Measurements from ENCODE around the gene BAD.

BAD gene

GRCh38 chr11:64281957-64282770, 2.3 kb downstream of the BAD start:
- H3K27me3 ChIP-seq (ENCODE audit: low read depth, low read length), result no peaks in the 10 kb centered on the region
- H3K4me1 ChIP-seq (ENCODE audit: control insufficient read depth in 1 of 2, insufficient read depth in 2 of 2, low read length in 2 of 2), result peaks cover 4 to 26% of the 10 kb centered on the region in 2 donors
- no peak overlapping the region for H3K4me3 ChIP-seq (ENCODE audit: low read depth in 1 of 2, low read length in 2 of 2)
- H3K36me3 ChIP-seq (ENCODE audit: control insufficient read depth in 1 of 2, insufficient read depth in 2 of 2, low read length in 2 of 2), result peaks cover 5 to 24% of the 10 kb centered on the region in 2 donors
- H3K27ac ChIP-seq (ENCODE audit: low read length), result no peak overlapping the region
- no peaks in the 10 kb centered on the region for H3K9me3 ChIP-seq (ENCODE audit: control insufficient read depth in 1 of 2, low read length in 2 of 2)

GRCh38 chr11:64278576-64279190, 5.8 kb downstream of the BAD start:
- Histone ChIP-seq H3K36me3 (ENCODE audit: control insufficient read depth in 1 of 2, insufficient read depth in 2 of 2, low read length in 2 of 2) (peaks cover 5 to 43% of the 10 kb centered on the region in 2 donors), H3K27ac (ENCODE audit: low read length) (no peak overlapping the region)

GRCh38 chr11:64276653-64277431, 7.6 kb downstream of the BAD start:
- no peaks in the 10 kb centered on the region for H3K9me3 ChIP-seq (ENCODE audit: control insufficient read depth in 1 of 2, low read length in 2 of 2)
- H3K27ac ChIP-seq (ENCODE audit: low read length), result no peak overlapping the region
- no peaks in the 10 kb centered on the region for H3K27me3 ChIP-seq (ENCODE audit: low read depth, low read length)
- H3K4me1 ChIP-seq (ENCODE audit: control insufficient read depth in 1 of 2, insufficient read depth in 2 of 2, low read length in 2 of 2), result peaks cover 0 to 7% of the 10 kb centered on the region in 2 donors
- no peak overlapping the region for H3K4me3 ChIP-seq (ENCODE audit: low read depth in 1 of 2, low read length in 2 of 2)
- peaks cover 5 to 36% of the 10 kb centered on the region in 2 donors for H3K36me3 ChIP-seq (ENCODE audit: control insufficient read depth in 1 of 2, insufficient read depth in 2 of 2, low read length in 2 of 2)

More at GRCh38 chr11:64278576-64279190, 5.8 kb downstream of the BAD start:
- Histone ChIP-seq H3K4me3 (ENCODE audit: low read depth in 1 of 2, low read length in 2 of 2) (no peak overlapping the region), H3K9me3 (ENCODE audit: control insufficient read depth in 1 of 2, low read length in 2 of 2) (no peaks in the 10 kb centered on the region), H3K27me3 (ENCODE audit: low read depth, low read length) (no peaks in the 10 kb centered on the region), H3K4me1 (ENCODE audit: control insufficient read depth in 1 of 2, insufficient read depth in 2 of 2, low read length in 2 of 2) (peaks cover 0 to 9% of the 10 kb centered on the region in 2 donors)

GRCh38 chr11:64275841-64276240, 8.6 kb downstream of the BAD start:
- H3K27ac ChIP-seq (ENCODE audit: low read length), result no peak overlapping the region
- no peaks in the 10 kb centered on the region for H3K9me3 ChIP-seq (ENCODE audit: control insufficient read depth in 1 of 2, low read length in 2 of 2)
- H3K36me3 ChIP-seq (ENCODE audit: control insufficient read depth in 1 of 2, insufficient read depth in 2 of 2, low read length in 2 of 2), result peaks cover 5 to 36% of the 10 kb centered on the region in 2 donors
- H3K4me3 ChIP-seq (ENCODE audit: low read depth in 1 of 2, low read length in 2 of 2), result no peak overlapping the region
- H3K27me3 ChIP-seq (ENCODE audit: low read depth, low read length), result no peaks in the 10 kb centered on the region
- peaks cover 0 to 9% of the 10 kb centered on the region in 2 donors for H3K4me1 ChIP-seq (ENCODE audit: control insufficient read depth in 1 of 2, insufficient read depth in 2 of 2, low read length in 2 of 2)

GRCh38 chr11:64275031-64275800, 9.2 kb downstream of the BAD start:
- Histone ChIP-seq H3K27me3 (ENCODE audit: low read depth, low read length) (no peaks in the 10 kb centered on the region), H3K4me3 (ENCODE audit: low read depth in 1 of 2, low read length in 2 of 2) (no peak overlapping the region), H3K36me3 (ENCODE audit: control insufficient read depth in 1 of 2, insufficient read depth in 2 of 2, low read length in 2 of 2) (peaks cover 5 to 36% of the 10 kb centered on the region in 2 donors), H3K4me1 (ENCODE audit: control insufficient read depth in 1 of 2, insufficient read depth in 2 of 2, low read length in 2 of 2) (peaks cover 0 to 9% of the 10 kb centered on the region in 2 donors), H3K27ac (ENCODE audit: low read length) (no peak overlapping the region), H3K9me3 (ENCODE audit: control insufficient read depth in 1 of 2, low read length in 2 of 2) (no peaks in the 10 kb centered on the region)

- Histone ChIP-seq H3K27ac (ENCODE audit: low read length) (peak overlapping the region; percentile 98), H3K27me3 (ENCODE audit: low read depth, low read length) (no peaks in the 10 kb centered on the region), H3K9me3 (ENCODE audit: control insufficient read depth in 1 of 2, low read length in 2 of 2) (no peaks in the 10 kb centered on the region), H3K4me1 (ENCODE audit: control insufficient read depth in 1 of 2, insufficient read depth in 2 of 2, low read length in 2 of 2) (peaks cover 14 to 22% of the 10 kb centered on the region in 2 donors), H3K36me3 (ENCODE audit: control insufficient read depth in 1 of 2, insufficient read depth in 2 of 2, low read length in 2 of 2) (peaks cover 13% of the 10 kb centered on the region in 2 donors), H3K4me3 (ENCODE audit: low read depth in 1 of 2, low read length in 2 of 2) (peak overlapping the region; percentile 71 to 88)
Observed at GRCh38 chr11:64269540-64270220, 14.8 kb downstream of the BAD start.

GRCh38 chr11:64268893-64269539, 15.4 kb downstream of the BAD start:
- peaks cover 14 to 22% of the 10 kb centered on the region in 2 donors for H3K4me1 ChIP-seq (ENCODE audit: control insufficient read depth in 1 of 2, insufficient read depth in 2 of 2, low read length in 2 of 2)
- peaks cover 13 to 16% of the 10 kb centered on the region in 2 donors for H3K36me3 ChIP-seq (ENCODE audit: control insufficient read depth in 1 of 2, insufficient read depth in 2 of 2, low read length in 2 of 2)
- H3K27ac ChIP-seq (ENCODE audit: low read length), result peak overlapping the region; percentile 83
- no peaks in the 10 kb centered on the region for H3K9me3 ChIP-seq (ENCODE audit: control insufficient read depth in 1 of 2, low read length in 2 of 2)
- H3K4me3 ChIP-seq (ENCODE audit: low read depth in 1 of 2, low read length in 2 of 2), result peak overlapping the region; percentile 60 to 71
- H3K27me3 ChIP-seq (ENCODE audit: low read depth, low read length), result no peaks in the 10 kb centered on the region

GRCh38 chr11:64268025-64268892, 16.2 kb downstream of the BAD start:
- Histone ChIP-seq H3K36me3 (ENCODE audit: control insufficient read depth in 1 of 2, insufficient read depth in 2 of 2, low read length in 2 of 2) (peaks cover 19 to 24% of the 10 kb centered on the region in 2 donors), H3K4me1 (ENCODE audit: control insufficient read depth in 1 of 2, insufficient read depth in 2 of 2, low read length in 2 of 2) (peaks cover 14 to 22% of the 10 kb centered on the region in 2 donors), H3K9me3 (ENCODE audit: control insufficient read depth in 1 of 2, low read length in 2 of 2) (no peaks in the 10 kb centered on the region), H3K27me3 (ENCODE audit: low read depth, low read length) (no peaks in the 10 kb centered on the region), H3K4me3 (ENCODE audit: low read depth in 1 of 2, low read length in 2 of 2) (peak overlapping the region; percentile 60 to 71), H3K27ac (ENCODE audit: low read length) (peak overlapping the region; percentile 83)

GRCh38 chr11:64267207-64267945, 17.1 kb downstream of the BAD start:
- no peak overlapping the region for H3K4me3 ChIP-seq (ENCODE audit: low read depth in 1 of 2, low read length in 2 of 2)
- H3K27ac ChIP-seq (ENCODE audit: low read length), result peak overlapping the region; percentile 83
- H3K36me3 ChIP-seq (ENCODE audit: control insufficient read depth in 1 of 2, insufficient read depth in 2 of 2, low read length in 2 of 2), result peaks cover 27% of the 10 kb centered on the region in 2 donors
- H3K27me3 ChIP-seq (ENCODE audit: low read depth, low read length), result no peaks in the 10 kb centered on the region
- no peaks in the 10 kb centered on the region for H3K9me3 ChIP-seq (ENCODE audit: control insufficient read depth in 1 of 2, low read length in 2 of 2)
- H3K4me1 ChIP-seq (ENCODE audit: control insufficient read depth in 1 of 2, insufficient read depth in 2 of 2, low read length in 2 of 2), result peaks cover 14 to 20% of the 10 kb centered on the region in 2 donors
